ENCODE results near the gene CCL19.
"Not testable (repeated sequence)": the region's sequence is repeated elsewhere in the genome, so short reads cannot be mapped to it uniquely, and the experiment has no call there.

The CCL19 gene

DNA sequence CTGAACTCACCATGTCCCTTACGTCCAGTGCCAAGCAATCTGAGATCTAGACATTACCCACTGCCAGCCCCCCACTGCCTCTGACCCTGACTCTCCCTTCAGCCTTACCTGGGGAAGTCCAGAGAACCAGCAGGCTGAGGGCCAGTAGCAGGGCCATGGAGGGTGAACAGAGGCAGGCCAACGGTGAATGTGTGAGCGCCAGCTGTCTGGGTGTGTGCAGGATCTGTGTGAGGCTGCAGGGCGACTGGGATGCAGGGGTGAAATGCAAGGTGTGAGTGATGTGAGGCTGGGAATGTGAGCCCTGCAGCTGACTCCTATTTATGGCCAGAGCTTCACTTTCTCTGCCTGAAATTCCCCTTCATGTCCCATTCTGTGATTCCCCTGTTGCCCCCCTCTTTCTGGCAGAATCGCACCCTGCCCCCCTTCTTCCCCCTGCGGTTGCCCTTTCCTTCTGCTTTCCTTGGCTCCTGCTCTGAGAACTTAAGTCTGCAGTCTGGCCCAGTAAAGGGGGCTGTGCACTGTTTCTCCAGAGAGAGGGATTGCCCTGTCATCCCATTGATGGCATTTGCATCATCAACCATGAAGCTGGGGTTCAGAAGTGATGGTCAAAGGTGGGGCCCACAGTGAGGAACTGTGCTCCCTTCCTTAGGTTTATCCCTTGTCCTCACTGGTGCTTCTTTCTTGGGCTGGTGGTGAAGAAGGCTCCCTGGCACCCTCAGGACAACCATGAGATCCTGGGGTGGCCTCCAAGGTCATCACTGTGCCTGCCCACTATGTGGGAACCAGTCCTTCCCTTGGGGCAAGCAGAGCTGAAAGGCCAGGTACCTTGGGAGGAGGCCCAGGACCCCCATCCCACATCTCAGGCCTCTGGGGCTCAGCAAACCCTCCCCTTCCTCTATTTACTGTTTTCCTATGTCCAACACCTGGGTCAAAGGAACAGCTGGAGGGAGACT, at the start of gene CCL19:
TSS of gene CCL19 (minus strand) at position 294 of the 953 bp plus-strand sequence. CDS start at position 157, 137 bp downstream.
- no peaks in the 10 kb centered on the region for H3K27me3 Mint-ChIP-seq
- H3K4me3 Mint-ChIP-seq: no peak within 1 kb of the TSS
- no peaks in the 10 kb centered on the region for H3K9me3 Mint-ChIP-seq
- no peak within 1 kb of the TSS for H3K27ac Mint-ChIP-seq
- H3K4me1 Mint-ChIP-seq: no peaks in the 10 kb centered on the region
- H3K36me3 Mint-ChIP-seq: no peaks in the 10 kb centered on the region

- H3K36me3 Mint-ChIP-seq, H3K9me3 Mint-ChIP-seq, H3K4me1 Mint-ChIP-seq, H3K27me3 Mint-ChIP-seq, H3K27ac Mint-ChIP-seq, H3K4me3 Mint-ChIP-seq: not testable (repeated sequence)
These were observed 49.1 kb upstream of the CCL19 start for GRCh38 chr9:34740176-34740575.

DNA sequence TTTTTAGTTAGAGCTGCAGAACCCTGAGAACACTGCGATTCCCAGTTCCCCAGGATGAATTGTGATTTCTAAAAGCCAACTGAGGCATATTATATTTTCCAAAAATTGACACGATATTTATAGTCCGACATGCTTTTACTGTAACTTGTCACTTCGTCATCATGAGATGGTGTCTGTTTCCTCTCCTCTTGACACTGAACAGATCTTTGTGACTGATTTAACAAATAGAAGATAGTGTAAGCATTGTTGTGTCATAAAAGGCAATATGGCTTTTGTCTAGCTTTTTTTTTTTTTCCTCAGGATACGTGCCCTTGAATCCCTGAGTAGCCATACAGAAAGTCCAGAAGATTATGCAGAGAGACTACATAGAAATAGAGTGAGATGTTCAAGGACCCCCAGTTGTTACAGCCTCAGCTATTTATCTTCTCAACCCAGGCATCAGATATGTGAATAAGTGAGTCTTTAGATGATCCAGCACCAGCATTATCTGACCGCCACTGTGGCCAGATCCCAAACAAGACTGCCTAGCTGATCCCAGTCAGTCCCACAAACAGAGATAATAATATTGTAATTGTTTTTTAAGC, 46.7 kb upstream of the CCL19 start:
- H3K27me3 Mint-ChIP-seq: peaks cover 6% of the 10 kb centered on the region

GRCh38 chr9:34734720-34735119, 43.6 kb upstream of the CCL19 start:
- Mint-ChIP-seq H3K4me1 (no peaks in the 10 kb centered on the region), H3K36me3 (no peaks in the 10 kb centered on the region), H3K27ac (no peak overlapping the region), H3K4me3 (no peak overlapping the region), H3K27me3 (peaks cover 6% of the 10 kb centered on the region), H3K9me3 (no peaks in the 10 kb centered on the region)

More for the DNA sequence above, 46.7 kb upstream of the CCL19 start:
- no peaks in the 10 kb centered on the region for H3K9me3 Mint-ChIP-seq
- H3K4me3 Mint-ChIP-seq: no peak overlapping the region
- no peak overlapping the region for H3K27ac Mint-ChIP-seq
- peaks cover 5% of the 10 kb centered on the region for H3K4me1 Mint-ChIP-seq
- H3K36me3 Mint-ChIP-seq: no peaks in the 10 kb centered on the region

- Mint-ChIP-seq H3K27ac (no peak overlapping the region), H3K4me1 (no peaks in the 10 kb centered on the region), H3K9me3 (no peaks in the 10 kb centered on the region), H3K27me3 (peaks cover 2% of the 10 kb centered on the region), H3K36me3 (no peaks in the 10 kb centered on the region), H3K4me3 (no peak overlapping the region)
These were observed 41.8 kb upstream of the CCL19 start for GRCh38 chr9:34732886-34733285.

GRCh38 chr9:34732478-34732877, 41.4 kb upstream of the CCL19 start:
- Mint-ChIP-seq H3K4me1 (no peaks in the 10 kb centered on the region), H3K27me3 (peaks cover 2% of the 10 kb centered on the region), H3K27ac (no peak overlapping the region)

GRCh38 chr9:34723141-34723540, 32.1 kb upstream of the CCL19 start:
- Mint-ChIP-seq H3K36me3 (no peaks in the 10 kb centered on the region), H3K4me1 (no peaks in the 10 kb centered on the region), H3K27ac (no peak overlapping the region), H3K27me3 (no peaks in the 10 kb centered on the region), H3K4me3 (no peak overlapping the region), H3K9me3 (no peaks in the 10 kb centered on the region)

More at GRCh38 chr9:34732478-34732877, 41.4 kb upstream of the CCL19 start:
- Mint-ChIP-seq H3K4me3 (no peak overlapping the region), H3K36me3 (no peaks in the 10 kb centered on the region), H3K9me3 (no peaks in the 10 kb centered on the region)

DNA sequence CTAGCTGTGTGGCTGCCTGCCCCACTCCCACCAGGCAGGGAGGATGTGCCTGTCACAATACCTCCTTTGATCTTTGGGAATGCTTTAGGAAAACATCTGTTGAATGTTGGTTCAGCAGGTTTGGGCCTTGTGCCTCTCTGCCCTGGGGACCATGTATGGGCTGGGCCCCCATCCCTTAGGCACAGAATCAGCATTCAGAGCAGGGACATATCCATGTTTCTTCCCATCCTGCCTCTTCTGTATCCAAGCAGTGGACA, 28.6 kb upstream of the CCL19 start:
- H3K36me3 Mint-ChIP-seq, H3K27me3 Mint-ChIP-seq, H3K4me3 Mint-ChIP-seq, H3K27ac Mint-ChIP-seq, H3K9me3 Mint-ChIP-seq, H3K4me1 Mint-ChIP-seq: not testable (repeated sequence)

DNA sequence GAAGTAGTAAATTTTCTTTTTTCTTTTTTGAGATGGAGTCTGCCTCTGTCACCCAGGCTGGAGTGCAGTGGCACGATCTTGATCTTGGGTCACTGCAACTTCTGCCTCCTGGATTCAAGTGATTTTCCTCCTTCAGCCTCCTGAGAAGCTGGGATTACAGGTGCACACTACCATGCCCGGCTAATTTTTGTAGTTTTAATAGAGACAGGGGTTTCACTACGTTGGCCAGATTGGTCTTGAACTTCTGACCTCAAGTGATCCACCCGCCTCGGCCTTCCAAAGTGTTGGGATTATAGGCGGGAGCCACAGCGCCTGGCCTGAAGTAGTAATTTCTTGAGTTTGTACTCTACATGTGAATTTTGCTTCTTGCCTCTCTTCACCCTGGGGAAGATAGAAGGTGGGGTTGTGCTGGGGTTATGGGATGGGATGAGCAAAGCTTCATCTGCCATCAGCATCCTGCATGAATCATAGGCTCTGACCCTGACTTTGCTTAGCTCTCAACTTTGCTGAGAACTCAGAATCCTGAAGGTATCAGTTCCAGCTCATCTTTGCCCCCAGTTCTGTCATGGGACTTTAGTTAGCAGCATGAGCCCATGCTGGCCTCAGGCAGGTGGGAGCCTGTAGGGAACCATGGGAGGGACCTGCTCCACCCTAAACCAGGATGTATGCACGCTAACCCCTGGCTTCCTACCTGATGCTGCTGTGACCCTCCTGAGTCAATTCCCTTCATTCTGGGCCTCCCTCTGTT, 28.1 kb upstream of the CCL19 start:
- Mint-ChIP-seq H3K27me3 (peaks cover 1% of the 10 kb centered on the region), H3K4me1 (no peaks in the 10 kb centered on the region), H3K27ac (no peak overlapping the region), H3K36me3 (no peaks in the 10 kb centered on the region), H3K9me3 (no peaks in the 10 kb centered on the region), H3K4me3 (no peak overlapping the region)

- H3K27me3 Mint-ChIP-seq: peaks cover 1% of the 10 kb centered on the region
- no peak overlapping the region for H3K27ac Mint-ChIP-seq
- H3K4me1 Mint-ChIP-seq: no peaks in the 10 kb centered on the region
- H3K9me3 Mint-ChIP-seq: no peaks in the 10 kb centered on the region
- no peak overlapping the region for H3K4me3 Mint-ChIP-seq
- no peaks in the 10 kb centered on the region for H3K36me3 Mint-ChIP-seq
These were observed 27.0 kb upstream of the CCL19 start for GRCh38 chr9:34717996-34718614.

DNA sequence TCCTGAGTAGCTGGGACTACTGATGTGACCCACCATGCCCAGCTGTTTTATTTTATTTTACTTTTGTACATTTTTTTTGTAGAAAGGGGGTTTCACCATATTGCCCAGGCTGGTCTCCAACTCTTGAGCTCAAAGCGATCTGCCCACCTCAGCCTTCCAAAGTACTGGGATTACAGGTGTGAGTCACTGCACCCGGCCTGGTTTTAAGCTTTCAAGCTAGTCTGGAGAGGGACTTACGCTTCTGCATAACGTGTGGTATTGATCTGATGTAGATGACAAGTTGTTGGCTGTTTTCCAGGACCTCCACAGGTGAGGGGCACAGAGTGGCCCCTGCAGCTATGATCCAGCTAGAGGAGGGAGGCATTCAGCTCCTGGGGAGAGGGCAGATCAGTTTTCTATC, 25.6 kb upstream of the CCL19 start:
- Mint-ChIP-seq H3K27ac (no peak overlapping the region), H3K4me3 (no peak overlapping the region), H3K4me1 (no peaks in the 10 kb centered on the region), H3K27me3 (peaks cover 1% of the 10 kb centered on the region), H3K9me3 (no peaks in the 10 kb centered on the region), H3K36me3 (no peaks in the 10 kb centered on the region)

DNA sequence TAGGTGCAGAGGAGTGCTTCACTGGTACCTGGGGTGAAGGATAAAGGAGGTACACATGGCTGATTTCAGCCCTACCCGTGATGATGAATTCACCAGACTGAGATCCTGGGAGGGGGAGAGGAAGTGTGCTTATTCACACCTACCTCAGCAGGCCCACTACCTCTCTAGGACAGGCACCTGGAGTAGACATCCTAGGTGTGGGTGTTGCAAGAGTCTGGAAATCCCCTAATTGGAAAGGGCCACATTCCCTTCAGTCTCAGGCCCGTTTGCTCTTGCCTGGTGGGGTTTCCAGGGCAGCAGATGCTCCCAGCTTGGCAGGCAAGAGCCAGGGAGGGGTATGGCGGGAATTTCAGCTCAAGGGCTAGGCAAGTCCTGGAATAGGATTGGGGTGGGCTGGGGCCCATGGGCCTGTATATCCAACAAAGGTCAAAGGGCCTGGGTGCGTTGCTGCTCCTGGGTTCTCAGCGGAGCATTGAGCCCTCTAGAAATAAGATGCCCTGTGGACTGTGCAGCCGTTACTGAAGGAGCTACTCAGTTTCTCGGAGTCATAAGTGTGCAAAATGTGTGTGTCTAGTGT, 24.7 kb upstream of the CCL19 start:
- Mint-ChIP-seq H3K9me3 (no peaks in the 10 kb centered on the region), H3K36me3 (no peaks in the 10 kb centered on the region), H3K4me1 (no peaks in the 10 kb centered on the region), H3K27me3 (peaks cover 1% of the 10 kb centered on the region), H3K27ac (no peak overlapping the region), H3K4me3 (no peak overlapping the region)

DNA sequence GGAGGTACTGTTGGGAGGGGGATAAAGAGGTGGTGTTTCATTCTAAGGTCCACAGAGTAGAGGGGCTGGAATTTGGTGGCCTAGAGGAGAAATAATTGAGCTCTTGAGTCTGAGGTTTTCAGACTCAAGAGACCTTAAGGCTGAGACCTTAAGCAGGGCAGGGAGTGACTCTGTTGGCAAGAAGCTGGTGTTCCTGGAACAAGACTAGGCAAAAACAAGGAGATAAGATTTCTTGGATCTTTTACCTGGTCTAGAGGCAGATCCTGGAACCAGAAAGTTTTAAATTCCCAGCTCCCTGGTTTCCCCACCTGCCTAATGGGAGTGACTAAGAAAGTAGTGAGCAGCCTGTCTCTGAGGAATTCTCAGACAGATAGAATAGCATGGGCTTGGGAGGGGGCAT, 22.9 kb upstream of the CCL19 start:
- Mint-ChIP-seq H3K27me3 (peaks cover 1% of the 10 kb centered on the region), H3K27ac (no peak overlapping the region)

DNA sequence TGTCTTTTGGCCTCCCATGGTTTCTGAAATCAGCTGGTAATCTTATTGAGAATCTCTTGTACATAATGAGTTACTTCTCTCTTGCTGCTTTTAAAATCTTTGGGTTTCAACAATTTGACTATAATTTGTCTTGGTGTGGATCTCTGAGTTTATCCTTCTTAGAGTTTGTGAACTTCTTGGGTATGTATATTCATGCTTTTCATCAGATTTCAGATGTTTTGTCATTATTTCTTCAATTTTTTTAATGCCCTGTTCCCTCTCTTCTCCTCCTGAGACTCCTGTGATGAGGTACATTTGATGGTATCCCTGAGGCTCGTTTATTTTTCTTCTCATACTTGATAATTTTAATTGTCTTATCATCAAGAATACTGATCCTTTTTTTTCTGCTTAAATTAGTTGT, 21.1 kb upstream of the CCL19 start:
- no peaks in the 10 kb centered on the region for H3K4me1 Mint-ChIP-seq
- no peak overlapping the region for H3K27ac Mint-ChIP-seq
- H3K36me3 Mint-ChIP-seq: no peaks in the 10 kb centered on the region
- no peak overlapping the region for H3K4me3 Mint-ChIP-seq
- no peaks in the 10 kb centered on the region for H3K9me3 Mint-ChIP-seq
- H3K27me3 Mint-ChIP-seq: no peaks in the 10 kb centered on the region

More for the DNA sequence above, 22.9 kb upstream of the CCL19 start:
- Mint-ChIP-seq H3K9me3 (no peaks in the 10 kb centered on the region), H3K4me1 (no peaks in the 10 kb centered on the region), H3K36me3 (no peaks in the 10 kb centered on the region), H3K4me3 (no peak overlapping the region)

DNA sequence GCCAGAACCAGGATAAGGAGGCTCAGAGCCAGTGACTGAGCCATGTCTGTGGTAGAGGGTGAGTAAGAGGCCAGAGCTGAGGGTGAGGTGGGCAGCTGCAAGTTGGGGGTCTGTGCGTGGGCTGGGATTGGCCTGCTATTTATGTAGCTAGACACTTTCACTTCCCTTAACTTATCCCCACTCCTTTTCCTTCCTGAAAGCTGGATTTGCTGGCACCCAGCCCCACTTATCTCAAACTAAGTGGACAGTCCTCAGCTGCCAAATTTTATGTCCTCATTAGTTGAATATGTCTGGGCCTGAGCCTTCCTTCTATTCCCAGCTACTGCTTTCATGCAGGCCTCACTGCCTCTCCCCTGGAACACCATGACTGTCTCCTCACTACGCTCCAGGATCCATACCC, 18.9 kb upstream of the CCL19 start, which contains the start of gene CCL21:
TSS of gene CCL21 (minus strand) at position 114 of the 400 bp plus-strand sequence. CDS start at position 44, 70 bp downstream.
- H3K27ac Mint-ChIP-seq: no peak within 1 kb of the TSS
- H3K27me3 Mint-ChIP-seq: no peaks in the 10 kb centered on the region
- H3K4me1 Mint-ChIP-seq: no peaks in the 10 kb centered on the region
- no peaks in the 10 kb centered on the region for H3K9me3 Mint-ChIP-seq
- no peaks in the 10 kb centered on the region for H3K36me3 Mint-ChIP-seq
- H3K4me3 Mint-ChIP-seq: no peak within 1 kb of the TSS

All from activated naive CD4-positive, alpha-beta T cell treated with anti-CD3 and anti-CD28 coated beads, Interleukin-2, amount 50 U/mL, for 24 hours (primary cell).